Left renal pelvis (tissue), 4 donors: ENCODE measurements around the gene RALGPS2. TPM values are rescaled to one million over a fixed set of nuclear protein-coding genes. Genes with fewer than 3 reads are reported as not detected.

Source experiments
- DNase-seq, 4 donors: peaks; one replicate each; pipeline ENCODE4 v3.0.0-alpha.2; 2013; ENCODE audit warnings: low read depth in 4 of 4, low spot score in 3 of 4
- polyA plus RNA-seq, 4 donors: library from polyadenylated mRNA; unstranded; fragments of 120-200 nt; gene quantifications; one replicate each; pipeline ENCODE4 v1.2.1, GENCODE V29; 2013; ENCODE audit not compliant: insufficient read length in 4 of 4

The RALGPS2 gene
- polyA plus RNA-seq, 4 donors, result 18.7 to 39.0 (median 32.7) TPM

DNA sequence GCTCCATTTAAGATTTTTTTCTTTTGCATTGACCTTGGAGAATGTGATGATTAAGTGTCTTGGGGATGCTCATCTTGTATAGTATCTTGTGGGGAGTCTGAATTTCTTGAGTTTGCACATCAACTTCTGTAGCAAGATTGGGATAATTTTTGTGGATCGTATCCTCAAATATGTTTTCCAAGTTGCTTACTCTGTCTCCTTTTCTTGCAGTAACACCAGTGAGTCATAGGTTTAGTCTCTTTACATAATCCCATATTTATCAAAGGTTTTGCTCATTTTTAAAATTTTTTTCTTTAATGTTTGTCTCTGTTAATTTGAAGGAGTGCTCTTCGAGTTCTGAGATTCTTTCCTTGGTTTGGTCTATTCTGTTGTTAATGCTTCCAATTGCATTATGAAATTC lies 187.6 kb downstream of the RALGPS2 start:
- DNase-seq, result no peak

DNA sequence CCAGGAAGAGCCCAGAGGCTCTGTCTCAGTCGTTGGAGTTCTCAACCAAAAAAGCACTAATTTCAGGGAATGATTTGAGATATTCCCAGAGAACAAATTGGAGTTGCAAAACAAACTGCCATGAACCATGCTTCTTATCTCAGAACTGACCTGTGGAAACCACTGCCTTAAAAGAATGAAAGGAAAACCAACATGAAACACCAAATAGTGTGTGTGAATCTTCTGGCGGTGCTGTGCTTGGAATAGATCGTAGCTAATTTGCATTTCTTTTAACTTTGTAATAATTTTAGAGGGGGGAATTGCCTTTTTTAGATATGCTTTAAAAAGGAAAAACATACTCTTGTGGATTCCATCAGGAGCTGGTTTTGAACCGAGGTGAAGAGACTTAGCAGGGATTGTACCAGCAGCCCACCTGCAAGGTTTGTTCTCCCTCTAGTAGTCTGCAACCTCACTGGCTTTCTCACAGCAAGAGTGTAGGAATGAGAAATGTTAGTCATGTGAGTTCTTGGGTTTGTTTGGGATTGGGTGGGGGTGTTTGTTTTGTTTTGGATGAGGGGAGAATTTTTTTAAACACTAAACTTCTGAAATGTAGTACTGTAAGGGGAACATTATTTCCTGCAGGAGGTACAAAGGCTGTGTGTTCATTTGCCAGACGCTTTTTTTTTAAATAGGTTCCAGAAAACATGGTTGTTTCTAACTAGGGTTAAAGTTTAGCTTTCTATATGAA lies 191.6 kb downstream of the RALGPS2 start:
- DNase-seq, result no peak

- no peak for DNase-seq
These were observed 193.3 kb downstream of the RALGPS2 start for GRCh38 chr1:178918308-178918707.

- no peak for DNase-seq
These were observed 193.9 kb downstream of the RALGPS2 start for GRCh38 chr1:178918955-178919354.

- no peak for DNase-seq
These were observed 194.5 kb downstream of the RALGPS2 start for GRCh38 chr1:178919581-178919980.

- DNase-seq, result no peak
These were observed 196.5 kb downstream of the RALGPS2 start for GRCh38 chr1:178921499-178921898.

DNA sequence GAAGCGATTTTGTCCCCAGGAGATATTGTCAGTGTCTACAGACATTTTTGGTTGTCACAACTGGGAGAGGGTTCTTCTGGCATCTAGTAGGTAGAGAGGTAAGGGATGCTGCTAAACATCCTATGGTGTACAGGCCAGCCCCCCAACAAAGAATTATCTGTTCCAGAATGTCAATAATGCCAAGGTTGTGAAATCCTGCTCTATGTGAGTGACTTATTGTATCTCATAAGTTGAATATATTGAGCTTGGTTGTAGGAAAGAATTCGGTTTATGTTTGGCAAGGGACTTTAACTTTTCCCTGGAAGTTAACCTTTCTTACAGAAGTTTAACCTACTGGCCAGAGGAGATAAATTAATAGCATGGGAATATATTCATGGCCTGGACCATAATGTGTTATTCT lies 198.5 kb downstream of the RALGPS2 start:
- DNase-seq, result no peak

- no peak for DNase-seq
These were observed 201.0 kb downstream of the RALGPS2 start for GRCh38 chr1:178926046-178926445.

- DNase-seq, result no peak
These were observed 202.0 kb downstream of the RALGPS2 start for GRCh38 chr1:178927003-178927402.

DNA sequence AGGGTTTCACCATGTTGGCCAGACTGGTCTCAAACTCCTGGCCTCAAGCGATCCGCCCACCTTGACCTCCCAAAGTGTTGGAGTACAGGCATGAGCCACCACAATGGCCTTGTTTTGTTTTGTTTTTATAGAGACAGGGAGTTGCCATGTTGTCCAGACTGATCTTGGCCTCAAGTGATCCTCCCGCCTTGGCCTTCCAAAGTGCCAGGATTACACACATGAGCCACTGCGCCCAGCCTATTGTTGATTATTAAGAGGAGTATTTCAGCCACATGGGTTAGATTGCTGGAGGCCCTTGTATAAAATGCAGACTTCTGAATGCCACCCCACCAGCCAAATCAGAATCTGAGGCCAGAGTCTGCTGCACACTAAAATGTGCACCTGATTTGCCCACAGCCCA lies 203.0 kb downstream of the RALGPS2 start:
- DNase-seq, result no peak

GRCh38 chr1:178928976-178929375 lies 203.9 kb downstream of the RALGPS2 start:
- no peak for DNase-seq

GRCh38 chr1:178931858-178932551 lies 207.0 kb downstream of the RALGPS2 start:
- no peak for DNase-seq

GRCh38 chr1:178932552-178932906 lies 207.5 kb downstream of the RALGPS2 start:
- DNase-seq, result no peak

GRCh38 chr1:178933105-178933561 lies 208.1 kb downstream of the RALGPS2 start:
- no peak for DNase-seq

DNA sequence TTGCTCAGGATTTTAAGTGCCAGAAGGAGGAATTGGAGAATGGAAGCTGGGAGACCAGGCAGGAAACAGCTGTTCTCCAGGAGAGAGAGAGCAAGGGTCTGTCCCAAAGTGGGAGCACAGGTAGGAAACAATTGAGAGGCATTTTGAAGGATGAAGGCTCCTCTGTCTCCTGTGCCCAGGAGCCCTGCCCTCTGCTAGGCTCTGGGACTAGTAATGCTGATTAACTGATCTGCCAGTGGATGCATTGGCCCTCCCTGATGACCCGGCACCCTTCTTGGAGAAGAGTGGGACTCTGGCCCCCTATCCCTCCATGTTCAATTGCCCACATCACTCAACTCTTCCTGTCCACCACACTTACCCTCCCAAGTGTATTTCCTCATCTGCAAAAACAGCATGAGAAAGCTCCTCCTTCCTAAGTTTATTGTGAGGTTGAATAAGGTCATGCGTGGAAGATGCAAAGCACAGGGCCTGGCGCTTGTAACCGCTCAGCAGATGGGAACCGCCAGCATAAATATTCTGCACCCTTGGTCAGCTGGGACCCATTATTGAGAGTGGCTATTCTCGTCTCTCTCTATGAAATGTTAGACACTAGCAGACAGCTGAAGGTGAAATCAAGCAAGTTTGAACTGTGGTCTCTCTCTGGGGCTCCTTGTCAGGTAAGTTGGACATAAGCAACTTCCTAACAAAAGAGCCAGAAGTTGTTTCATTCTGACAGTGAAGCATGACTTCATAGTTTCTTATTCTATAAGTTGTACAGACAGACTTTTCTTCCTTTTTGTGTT lies 208.9 kb downstream of the RALGPS2 start:
- DNase-seq, result no peak

DNA sequence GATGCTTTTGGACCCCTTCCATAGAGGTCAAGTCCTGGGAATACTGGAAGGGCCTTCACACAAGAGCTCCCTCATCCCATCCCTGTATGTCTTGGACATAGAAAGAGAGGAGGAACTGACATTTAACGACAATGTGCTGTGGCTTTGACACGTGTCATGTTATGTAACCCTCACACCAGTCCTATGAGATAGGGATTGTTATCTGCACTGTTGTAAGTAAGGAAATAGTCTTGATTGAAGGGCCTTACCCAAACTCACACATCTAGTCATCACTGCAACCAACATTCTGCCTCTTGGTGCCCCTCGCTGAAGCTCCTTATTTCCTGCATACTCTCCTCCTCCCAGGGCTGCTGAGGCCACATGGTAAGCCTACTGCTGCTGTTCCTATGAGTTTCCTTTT lies 209.5 kb downstream of the RALGPS2 start:
- no peak for DNase-seq

DNA sequence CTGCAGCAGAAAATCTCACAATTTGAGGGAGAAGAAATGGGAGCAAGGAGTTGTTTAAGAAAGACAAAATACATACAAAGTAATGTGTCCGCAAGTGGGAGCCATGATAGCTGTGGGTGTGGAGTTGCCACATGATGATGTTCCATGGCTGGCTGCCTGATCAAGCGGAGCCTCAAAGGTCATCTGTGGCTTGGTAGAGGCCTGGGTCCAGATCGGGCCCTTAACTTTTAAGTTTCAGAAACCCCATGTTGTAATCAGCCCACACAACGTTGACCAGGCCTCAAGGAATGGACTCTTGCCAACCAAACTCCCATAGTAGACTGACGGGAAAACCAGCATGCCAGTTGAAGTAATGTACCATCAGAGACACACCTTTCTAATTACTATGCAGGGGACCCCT lies 210.6 kb downstream of the RALGPS2 start:
- DNase-seq, result no peak

GRCh38 chr1:178937695-178938094 lies 212.7 kb downstream of the RALGPS2 start:
- DNase-seq, result no peak

DNA sequence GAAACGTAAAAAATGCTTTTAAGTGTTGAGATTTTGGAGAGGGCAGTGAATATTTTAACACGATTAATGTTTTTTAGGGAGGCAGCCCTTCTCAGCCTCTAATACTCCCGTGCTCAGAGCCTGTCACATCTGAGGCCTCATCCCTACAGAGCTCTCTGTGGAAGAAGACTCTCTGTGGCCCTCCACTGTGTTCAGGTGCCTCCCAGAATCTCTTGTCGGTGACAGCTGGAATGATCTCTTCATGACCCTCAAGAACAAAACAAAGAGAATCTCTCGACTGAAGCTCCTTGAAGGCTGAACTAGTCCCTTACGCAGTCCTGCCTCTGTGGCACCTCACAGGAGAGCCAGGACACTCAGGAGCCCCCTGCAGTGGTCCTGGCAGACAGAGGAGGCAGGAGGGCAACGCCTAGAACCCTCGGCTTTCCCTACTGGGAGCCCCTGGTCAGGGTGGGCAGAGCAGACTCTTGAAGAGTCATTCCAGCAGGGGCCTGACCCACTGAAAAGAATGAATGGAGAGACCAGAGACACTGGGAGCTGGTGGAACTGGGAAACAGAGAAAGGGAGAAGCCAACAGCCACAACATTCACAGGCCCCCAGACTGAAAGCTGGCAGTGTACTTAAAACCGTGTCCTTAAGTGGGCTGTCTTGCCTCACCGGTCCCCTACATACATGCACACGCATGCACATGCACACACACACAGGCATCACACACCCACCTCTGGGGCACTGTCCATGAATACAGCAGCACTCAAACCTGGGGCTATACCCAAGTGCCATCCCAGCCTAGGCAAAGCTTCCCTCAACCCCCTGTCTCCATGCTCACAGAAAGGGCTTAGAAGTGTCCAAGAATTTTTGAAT lies 213.3 kb downstream of the RALGPS2 start:
- no peak for DNase-seq

DNA sequence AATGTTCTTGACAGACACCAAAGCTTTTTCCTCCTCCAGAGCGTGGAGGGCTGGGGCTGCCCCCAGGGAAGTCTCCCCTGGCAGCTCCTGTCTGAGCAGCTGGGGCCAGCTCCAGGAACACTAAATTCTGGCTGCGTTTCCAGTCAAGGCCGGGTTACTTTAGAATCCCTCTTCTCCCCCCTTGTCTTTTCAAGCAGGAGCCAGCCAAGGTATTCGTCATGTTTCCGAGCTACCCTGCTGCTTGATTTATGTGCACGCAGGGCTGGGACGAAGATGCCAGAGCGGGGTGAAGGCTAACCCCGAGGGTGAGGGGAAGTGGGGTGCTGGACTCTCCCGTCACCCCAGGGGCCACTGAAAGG lies 213.9 kb downstream of the RALGPS2 start:
- DNase-seq, result no peak
